H1 (cell line): ENCODE results near the gene ADCY5. TPM values are rescaled to one million over a fixed set of nuclear protein-coding genes. Genes with fewer than 3 reads are reported as not detected.

ENCODE experiments used
- CTCF ChIA-PET: fragments of 300-600 bp; sonication (Branson Sonifier 250); formaldehyde crosslinking; loops from one replicate; lab custom pipeline; 2021; ENCODE audit not compliant: partially characterized antibody; lab: Charles Lee
- POLR2A ChIA-PET: fragments of 300-600 bp; sonication (Branson Sonifier 250); formaldehyde crosslinking; loops from one replicate; lab custom pipeline; 2021; ENCODE audit warnings: inconsistent platforms; ENCODE audit not compliant: partially characterized antibody; lab: Charles Lee
- DNase-seq, 2 experiments: peaks; one replicate each; pipeline versions ENCODE4 v3.0.0 to v3.0.0-alpha.2; 2010 to 2022; ENCODE audit warnings: low spot score in 2 of 2, low read depth in 1 of 2, mixed read lengths in 1 of 2
- FAIRE-seq: peaks from 2 replicates; lab custom pipeline; 2011; peaks lifted over from hg19 to GRCh38; lab: Jason Lieb, UNC
- H2AFZ ChIP-seq: 2 replicates; pipeline ENCODE4 v1.8.1; 2012; ENCODE audit warnings: low read length, inconsistent platforms
- H2AK5ac ChIP-seq: 2 replicates; pipeline ENCODE4 v1.6.1; 2013; ENCODE audit warnings: low read depth, low read length
- H2BK120ac ChIP-seq: replicated peaks from 2 replicates; pipeline ENCODE3; 2013; ENCODE audit warnings: low read depth, low read length, inconsistent platforms
- H2BK12ac ChIP-seq: 2 replicates; pipeline ENCODE4 v1.6.1; 2013; ENCODE audit warnings: low read depth, low read length
- H2BK15ac ChIP-seq: 2 replicates; pipeline ENCODE4 v1.6.1; 2013; ENCODE audit warnings: low read length
- H2BK20ac ChIP-seq: 2 replicates; pipeline ENCODE4 v1.6.1; 2013; ENCODE audit warnings: low read length
- H2BK5ac ChIP-seq: 2 replicates; pipeline ENCODE4 v1.6.1; 2013; ENCODE audit warnings: low read depth, low read length
- H3K14ac ChIP-seq: 2 replicates; pipeline ENCODE4 v1.6.1; 2013; ENCODE audit warnings: inconsistent platforms; ENCODE audit not compliant: insufficient read length
- H3K18ac ChIP-seq: 2 replicates; pipeline ENCODE4 v1.6.1; 2013; ENCODE audit warnings: low read length; ENCODE audit errors: extremely low read depth
- H3K23ac ChIP-seq: 2 replicates; pipeline ENCODE4 v1.6.1; 2013; ENCODE audit warnings: inconsistent platforms; ENCODE audit not compliant: insufficient read length
- H3K23me2 ChIP-seq: 2 replicates; pipeline ENCODE4 v1.6.1; 2013; ENCODE audit warnings: low read depth, low read length
- H3K27ac ChIP-seq: 2 replicates; pipeline ENCODE4 v1.6.1; 2011; ENCODE audit warnings: low read depth, low read length, inconsistent platforms
- H3K27me3 ChIP-seq, 4 experiments: replicated peaks in 1 of 4; 1 replicate in 1 of 4; 2 replicates in 3 of 4; pipeline versions ENCODE4 v1.6.1 to v1.8.1; 2011 to 2013; ENCODE audit warnings: low read length in 3 of 4, mild to moderate bottlenecking in 3 of 4, inconsistent platforms in 2 of 4, mixed read lengths in 2 of 4, moderate library complexity in 1 of 4; ENCODE audit not compliant: control insufficient read depth in 3 of 4, insufficient read depth in 3 of 4; ENCODE audit errors: extremely low read depth in 1 of 4
- H3K36me3 ChIP-seq, 4 experiments: 2 replicates each; pipeline versions ENCODE4 v1.6.1 to v1.8.1; 2011 to 2013; ENCODE audit warnings: mild to moderate bottlenecking in 4 of 4, low read length in 3 of 4, moderate library complexity in 2 of 4, control low read depth in 1 of 4, inconsistent platforms in 1 of 4; ENCODE audit not compliant: insufficient read depth in 4 of 4, control insufficient read depth in 2 of 4
- H3K4ac ChIP-seq: replicated peaks from 2 replicates; pipeline ENCODE3; 2013; ENCODE audit warnings: low read length, low read depth, mixed read lengths, inconsistent platforms; ENCODE audit not compliant: insufficient read length
- H3K4me1 ChIP-seq, 4 experiments: replicated peaks in 1 of 4; 1 replicate in 1 of 4; 2 replicates in 3 of 4; pipeline versions ENCODE4 v1.6.1 to v1.8.1; 2011 to 2013; ENCODE audit warnings: low read length in 3 of 4, inconsistent platforms in 2 of 4, mixed read lengths in 1 of 4; ENCODE audit not compliant: insufficient read depth in 4 of 4, control insufficient read depth in 3 of 4
- H3K4me2 ChIP-seq, 2 experiments: 2 replicates each; pipeline versions ENCODE4 v1.6.1 to v1.8.1; 2011 to 2013; ENCODE audit warnings: low read depth in 2 of 2, low read length in 2 of 2, control low read depth in 1 of 2, inconsistent platforms in 1 of 2, mild to moderate bottlenecking in 1 of 2; ENCODE audit not compliant: insufficient read depth in 1 of 2
- H3K4me3 ChIP-seq, 4 experiments: fragments of 200-600, 300-600 bp in 1 of 4; sonication (generic), shearing (Covaris generic), sonication (Bioruptor Twin) in 1 of 4; 2 replicates each; pipeline versions ENCODE4 v1.5.1 to v1.8.1; 2011 to 2016; ENCODE audit warnings: low read length in 4 of 4, low read depth in 3 of 4, control low read depth in 2 of 4, inconsistent platforms in 2 of 4, mild to moderate bottlenecking in 2 of 4, mixed read lengths in 1 of 4, moderate library complexity in 1 of 4; ENCODE audit not compliant: insufficient read depth in 2 of 4; ENCODE audit errors: extremely low read depth in 1 of 4
- H3K56ac ChIP-seq: replicated peaks from 2 replicates; pipeline ENCODE3; 2013; ENCODE audit warnings: low read depth, mild to moderate bottlenecking, mixed read lengths, low read length, inconsistent platforms; ENCODE audit not compliant: insufficient read length
- H3K79me1 ChIP-seq: 2 replicates; pipeline ENCODE4 v1.6.1; 2013; ENCODE audit warnings: low read depth, low read length, control low read depth
- H3K79me2 ChIP-seq, 2 experiments: 2 replicates each; pipeline versions ENCODE4 v1.6.1 to v1.8.1; 2012 to 2013; ENCODE audit warnings: low read length in 2 of 2, mild to moderate bottlenecking in 2 of 2, inconsistent platforms in 1 of 2; ENCODE audit not compliant: insufficient read depth in 2 of 2, control insufficient read depth in 1 of 2
- H3K9ac ChIP-seq, 4 experiments: replicated peaks in 1 of 4; 1 replicate in 1 of 4; 2 replicates in 3 of 4; pipeline versions ENCODE4 v1.6.1 to v1.8.1; 2011 to 2013; ENCODE audit warnings: low read depth in 3 of 4, low read length in 3 of 4, control low read depth in 2 of 4, mild to moderate bottlenecking in 2 of 4, moderate library complexity in 2 of 4, inconsistent platforms in 1 of 4; ENCODE audit errors: extremely low read depth in 1 of 4
- H3K9me3 ChIP-seq, 2 experiments: 2 replicates each; pipeline versions ENCODE4 v1.6.1 to v1.8.1; 2012 to 2013; ENCODE audit warnings: mild to moderate bottlenecking in 2 of 2, moderate library complexity in 2 of 2, control low read depth in 1 of 2, inconsistent platforms in 1 of 2, low read depth in 1 of 2, low read length in 1 of 2, mixed read lengths in 1 of 2; ENCODE audit not compliant: insufficient read depth in 2 of 2
- H4K20me1 ChIP-seq, 2 experiments: replicated peaks in 1 of 2; 2 replicates each; pipeline versions ENCODE3 to v1.8.1; 2011 to 2013; ENCODE audit warnings: inconsistent platforms in 2 of 2, low read length in 2 of 2, mild to moderate bottlenecking in 1 of 2; ENCODE audit not compliant: insufficient read depth in 2 of 2, control insufficient read depth in 1 of 2
- H4K5ac ChIP-seq: 2 replicates; pipeline ENCODE4 v1.6.1; 2013; ENCODE audit warnings: low read length, low read depth, mixed read lengths, inconsistent platforms; ENCODE audit not compliant: insufficient read length
- H4K8ac ChIP-seq: 2 replicates; pipeline ENCODE4 v1.8.0; 2013; ENCODE audit warnings: mild to moderate bottlenecking, moderate library complexity, low read length, inconsistent platforms; ENCODE audit not compliant: insufficient read depth; ENCODE audit errors: extremely low read depth
- H4K91ac ChIP-seq: replicated peaks from 2 replicates; pipeline ENCODE3; 2013; ENCODE audit warnings: low read length, mixed read lengths, inconsistent platforms; ENCODE audit not compliant: insufficient read length
- CBX5 ChIP-seq: fragments of 300-800, 300-1000 bp; sonication (generic); IDR thresholded peaks from 2 replicates; pipeline ENCODE4 v1.7.1; 2016; ENCODE audit warnings: antibody characterized with exemption, low read length, low read depth
- KDM1A ChIP-seq: fragments of 200-600, 300-600 bp; sonication (generic); IDR thresholded peaks from 2 replicates; pipeline ENCODE4 v1.7.1; 2016; ENCODE audit warnings: mild to moderate bottlenecking, low read length, borderline replicate concordance
- polyA plus RNA-seq, 7 experiments: library from polyadenylated mRNA; depleted of rRNA in 3 of 7; stranded (reverse) in 5 of 7; unstranded in 2 of 7; fragments of >200 nt in 5 of 7; fragments of 200-250 nt in 2 of 7; gene quantifications; 1 replicate in 5 of 7; 2 replicates in 1 of 7; 4 replicates in 1 of 7; pipeline versions ENCODE4 v1.2.1 to v1.2.3, GENCODE V29; 2011 to 2013; ENCODE audit warnings: missing spikeins in 2 of 7, mixed read lengths in 2 of 7
- total RNA-seq: library from RNA; stranded (reverse); fragmentation: NEBNext Ultra II Directional; extraction: Animal tissue kit (Norgen Biotek cat#: 25700); gene quantifications from 2 replicates; pipeline ENCODE4 v1.2.1, GENCODE V29; 2021

The ADCY5 gene
- total and polyA plus RNA-seq, 2 of the 8 experiments (the other 6 are each of a cell fraction or from before 2014, with no cell fraction given), result 18.9 to 40.8 TPM

DNA sequence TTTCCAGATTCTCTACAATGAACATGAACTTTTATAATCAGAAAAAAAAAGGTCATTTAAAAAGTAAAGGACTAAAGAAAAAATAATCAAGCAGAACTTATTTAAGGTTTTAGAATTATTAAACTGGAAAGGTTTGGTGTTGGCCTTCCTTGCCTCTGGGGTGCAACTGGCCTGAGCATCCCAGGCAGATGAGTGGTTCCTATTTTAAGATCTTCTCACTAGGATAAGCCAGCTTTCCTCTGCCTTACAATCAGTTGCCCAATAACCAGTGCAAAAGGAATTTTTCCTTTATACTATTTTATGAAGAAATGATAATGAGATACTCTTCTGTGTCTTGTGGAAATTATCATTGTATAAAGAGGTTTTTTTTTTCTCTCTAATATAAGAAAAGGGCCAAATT lies 190.5 kb downstream of the ADCY5 start:
- Histone ChIP-seq H3K4me3 (no peak overlapping the region), H2BK5ac (no peak overlapping the region), H2AK5ac (no peak overlapping the region), H2BK120ac (no peak overlapping the region), H3K23ac (no peak overlapping the region), H3K4me1 (no peaks in the 10 kb centered on the region), H3K79me2 (no peaks in the 10 kb centered on the region), H2BK12ac (no peak overlapping the region), H3K79me1 (no peaks in the 10 kb centered on the region), H4K8ac (no peak overlapping the region), H3K14ac (no peak overlapping the region), H3K23me2 (no peaks in the 10 kb centered on the region), H4K91ac (no peak overlapping the region), H4K5ac (no peak overlapping the region), H2BK20ac (no peak overlapping the region), H4K20me1 (no peaks in the 10 kb centered on the region), H2BK15ac (no peak overlapping the region), H3K56ac (no peak overlapping the region), H3K18ac (no peak overlapping the region), H3K9ac (no peak overlapping the region), H3K27ac (no peak overlapping the region), H3K36me3 (0 out of 8 replicates have a peak, but pooled peaks cover 0 to 2% (median 0%) of the 10 kb centered on the region in 4 experiments), H3K4me2 (no peak overlapping the region), H2AFZ (no peak overlapping the region), H3K27me3 (no peaks in the 10 kb centered on the region), H3K4ac (no peak overlapping the region), H3K9me3 (no peaks in the 10 kb centered on the region)
- TF ChIP-seq CBX5 (no peak), KDM1A (no peak)
- ChIA-PET CTCF (interaction anchor here (0.7 to 1.4 kb wide), 6 partner anchors 41 to 227 kb away, joined by 3 to 5 read pairs (median 3); no protein-coding TSS in a partner anchor), POLR2A (no interaction called here)
- no peak for DNase-seq
- no peak for FAIRE-seq
